DND-41 (cell line): Measurements from ENCODE around the gene TOX2.

ENCODE experiments used
- ATAC-seq: fragments of 200-7000 bp; cut with Tn5 transposase; 3 replicates; pipeline ENCODE4 v1.9.1; 2021; ENCODE audit warnings: low read depth; ENCODE audit not compliant: insufficient read depth
- DNase-seq: peaks from one replicate; pipeline ENCODE4 v3.0.0-alpha.2; 2020
- H2AFZ ChIP-seq: 2 replicates; pipeline ENCODE4 v1.6.0; 2012; ENCODE audit warnings: low read depth, low read length
- H3K27ac ChIP-seq: 2 replicates; pipeline ENCODE4 v1.5.1; 2012; ENCODE audit warnings: low read length, inconsistent platforms
- H3K27me3 ChIP-seq: fragments of 200-600 bp; sonication (generic); 2 replicates; pipeline ENCODE4 v1.6.0; 2012; ENCODE audit warnings: low read length, mild to moderate bottlenecking, inconsistent platforms; ENCODE audit not compliant: insufficient read depth, poor library complexity
- H3K36me3 ChIP-seq: 2 replicates; pipeline ENCODE4 v1.5.1; 2012; ENCODE audit warnings: low read length, inconsistent platforms; ENCODE audit not compliant: insufficient read depth
- H3K4me1 ChIP-seq: 2 replicates; pipeline ENCODE4 v1.5.1; 2012; ENCODE audit warnings: mild to moderate bottlenecking, low read length; ENCODE audit not compliant: insufficient read depth
- H3K4me2 ChIP-seq: 2 replicates; pipeline ENCODE4 v1.6.0; 2012; ENCODE audit warnings: mild to moderate bottlenecking, moderate library complexity, low read length, inconsistent platforms; ENCODE audit not compliant: insufficient read depth
- H3K4me3 ChIP-seq, 2 experiments: fragments of 200-600 bp in 1 of 2; shearing (Covaris generic) in 1 of 2; 2 replicates each; pipeline ENCODE4 v1.5.1; 2012 to 2016; ENCODE audit warnings: inconsistent platforms in 2 of 2, low read length in 2 of 2, mild to moderate bottlenecking in 2 of 2, low read depth in 1 of 2, moderate library complexity in 1 of 2
- H3K79me2 ChIP-seq: 2 replicates; pipeline ENCODE4 v1.6.0; 2012; ENCODE audit warnings: low read length, inconsistent platforms; ENCODE audit not compliant: insufficient read depth
- H3K9ac ChIP-seq: 2 replicates; pipeline ENCODE4 v1.6.0; 2012; ENCODE audit warnings: low read depth, mild to moderate bottlenecking, inconsistent platforms, low read length, moderate library complexity
- H3K9me3 ChIP-seq: 2 replicates; pipeline ENCODE4 v1.5.1; 2012; ENCODE audit warnings: low read length, moderate library complexity, mild to moderate bottlenecking, inconsistent platforms; ENCODE audit not compliant: insufficient read depth, severe bottlenecking
- H4K20me1 ChIP-seq: 2 replicates; pipeline ENCODE4 v1.6.0; 2012; ENCODE audit warnings: low read length; ENCODE audit not compliant: insufficient read depth
- EZH2 ChIP-seq: IDR thresholded peaks from 3 replicates; pipeline ENCODE4 v1.6.1; 2012; ENCODE audit warnings: borderline replicate concordance, low read depth, mild to moderate bottlenecking, moderate library complexity, low read length, inconsistent platforms; ENCODE audit not compliant: severe bottlenecking
- TF ChIP-seq, protein P1 (sequence below): IDR thresholded peaks from 2 replicates; pipeline ENCODE4 v1.5.1; 2012; ENCODE audit warnings: borderline replicate concordance, low read length, moderate library complexity, mild to moderate bottlenecking; ENCODE audit not compliant: poor library complexity, severe bottlenecking; ENCODE audit errors: extremely low read depth

TOX2 gene

DNA sequence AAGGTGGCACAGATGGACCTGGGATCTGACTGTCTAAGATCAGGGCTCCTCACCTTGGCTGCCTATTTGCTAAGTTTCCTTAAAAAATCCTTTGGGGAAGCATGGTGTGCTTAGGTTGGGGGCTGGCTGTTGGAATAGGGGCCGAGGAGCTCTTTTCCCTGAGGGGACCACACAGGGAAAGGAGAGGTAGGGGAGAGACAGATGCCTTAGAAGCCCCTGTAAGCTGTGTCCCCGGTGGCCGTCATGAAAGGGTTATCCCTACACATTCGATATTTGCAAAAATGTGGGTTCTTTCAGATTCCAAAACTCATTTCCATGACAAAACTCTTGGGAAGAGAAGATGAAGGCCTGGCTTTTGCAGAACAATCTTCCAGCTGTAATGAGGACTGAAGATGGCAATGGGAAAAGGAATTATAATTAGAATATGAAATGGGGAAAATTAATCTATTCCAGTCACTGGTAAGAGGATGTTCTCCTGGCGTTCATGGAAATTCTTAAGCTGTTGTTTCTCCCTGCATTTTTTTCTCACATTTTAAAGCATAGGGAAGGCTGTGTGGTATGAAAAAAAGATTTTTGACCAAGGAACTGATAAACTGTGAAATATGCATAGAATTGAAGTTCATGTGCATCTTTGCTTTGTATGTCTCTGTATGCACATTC, 53.8 kb downstream of the TOX2 start:
- H3K27me3 ChIP-seq, result peaks cover 7% of the 10 kb centered on the region
- DNase-seq (no peak), ATAC-seq (no peak)
- H3K36me3 ChIP-seq, result no peaks in the 10 kb centered on the region
- no peak overlapping the region for H3K27ac ChIP-seq
- no peak overlapping the region for H3K4me2 ChIP-seq
- H3K4me3 ChIP-seq, result no peak overlapping the region
- TF ChIP-seq EZH2, result no peak
- TF ChIP-seq, protein P1, sequence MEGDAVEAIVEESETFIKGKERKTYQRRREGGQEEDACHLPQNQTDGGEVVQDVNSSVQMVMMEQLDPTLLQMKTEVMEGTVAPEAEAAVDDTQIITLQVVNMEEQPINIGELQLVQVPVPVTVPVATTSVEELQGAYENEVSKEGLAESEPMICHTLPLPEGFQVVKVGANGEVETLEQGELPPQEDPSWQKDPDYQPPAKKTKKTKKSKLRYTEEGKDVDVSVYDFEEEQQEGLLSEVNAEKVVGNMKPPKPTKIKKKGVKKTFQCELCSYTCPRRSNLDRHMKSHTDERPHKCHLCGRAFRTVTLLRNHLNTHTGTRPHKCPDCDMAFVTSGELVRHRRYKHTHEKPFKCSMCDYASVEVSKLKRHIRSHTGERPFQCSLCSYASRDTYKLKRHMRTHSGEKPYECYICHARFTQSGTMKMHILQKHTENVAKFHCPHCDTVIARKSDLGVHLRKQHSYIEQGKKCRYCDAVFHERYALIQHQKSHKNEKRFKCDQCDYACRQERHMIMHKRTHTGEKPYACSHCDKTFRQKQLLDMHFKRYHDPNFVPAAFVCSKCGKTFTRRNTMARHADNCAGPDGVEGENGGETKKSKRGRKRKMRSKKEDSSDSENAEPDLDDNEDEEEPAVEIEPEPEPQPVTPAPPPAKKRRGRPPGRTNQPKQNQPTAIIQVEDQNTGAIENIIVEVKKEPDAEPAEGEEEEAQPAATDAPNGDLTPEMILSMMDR, result no peak
- H3K9me3 ChIP-seq, result no peaks in the 10 kb centered on the region
- no peak overlapping the region for H2AFZ ChIP-seq
- no peaks in the 10 kb centered on the region for H3K79me2 ChIP-seq
- peaks cover 22% of the 10 kb centered on the region for H4K20me1 ChIP-seq
- H3K4me1 ChIP-seq, result peaks cover 16% of the 10 kb centered on the region
- H3K9ac ChIP-seq, result no peak overlapping the region

DNA sequence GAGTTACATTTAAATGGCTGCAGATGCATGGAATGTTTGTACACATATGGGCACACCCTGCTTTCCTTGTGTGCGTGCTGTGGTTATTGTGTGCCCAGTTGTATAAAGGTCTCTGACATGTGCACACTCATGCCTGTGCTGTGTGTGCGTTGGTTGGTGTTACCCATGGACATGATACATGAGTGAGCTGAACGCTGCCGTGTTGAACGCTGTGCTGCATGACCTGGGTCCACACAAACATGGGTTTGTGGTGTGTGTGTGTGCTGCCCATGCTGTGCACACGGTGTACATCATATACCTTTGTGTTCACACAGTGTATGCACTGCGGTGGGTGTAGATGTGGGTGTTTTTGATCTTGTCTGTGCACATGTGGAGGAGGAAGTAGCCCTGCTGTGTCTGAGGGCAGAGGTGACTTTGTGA, 54.4 kb downstream of the TOX2 start:
- no peak overlapping the region for H3K4me3 ChIP-seq
- peaks cover 12% of the 10 kb centered on the region for H3K4me1 ChIP-seq
- TF ChIP-seq, protein P1, result no peak
- TF ChIP-seq EZH2, result no peak
- no peaks in the 10 kb centered on the region for H3K79me2 ChIP-seq
- no peak for ATAC-seq
- H3K27me3 ChIP-seq, result peaks cover 7% of the 10 kb centered on the region
- no peak overlapping the region for H3K27ac ChIP-seq
- H2AFZ ChIP-seq, result no peak overlapping the region
- DNase-seq, result no peak
- no peaks in the 10 kb centered on the region for H3K36me3 ChIP-seq
- no peak overlapping the region for H3K9ac ChIP-seq
- H3K9me3 ChIP-seq, result no peaks in the 10 kb centered on the region
- H3K4me2 ChIP-seq, result no peak overlapping the region
- peaks cover 24% of the 10 kb centered on the region for H4K20me1 ChIP-seq

DNA sequence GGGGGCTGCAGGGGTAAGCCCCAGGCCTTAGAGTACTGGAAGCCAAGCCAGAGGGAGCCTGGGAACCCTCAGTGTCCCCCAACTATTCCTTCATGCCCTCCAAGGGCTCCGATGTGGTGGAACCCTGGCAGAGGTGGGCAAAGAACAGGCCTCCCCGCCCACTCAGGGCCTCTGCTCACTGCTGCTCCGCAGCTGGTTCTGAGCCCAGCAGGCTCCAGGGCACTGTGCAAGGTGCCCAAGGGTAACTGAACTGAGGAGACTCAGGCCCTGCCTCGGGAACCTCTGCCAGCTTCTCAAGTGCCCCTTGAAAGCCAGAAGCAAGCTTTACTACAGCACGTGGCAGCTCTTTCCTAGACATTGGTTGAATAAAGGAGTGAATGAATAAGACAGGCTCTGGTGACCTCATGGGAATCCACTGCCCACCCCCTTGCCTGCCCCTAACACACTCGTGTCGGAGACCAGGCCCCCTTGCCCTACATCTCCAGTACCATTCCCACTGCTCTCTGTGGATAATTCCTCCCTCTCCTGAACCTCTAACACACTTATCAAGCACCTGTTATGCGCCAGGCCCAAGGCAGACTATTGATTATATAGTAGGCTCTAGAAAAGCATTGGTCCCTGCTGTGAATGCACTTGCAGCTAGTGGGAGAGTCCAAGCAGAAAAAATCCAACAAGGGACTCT, 55.0 kb downstream of the TOX2 start:
- Histone ChIP-seq H3K4me2 (no peak overlapping the region), H3K79me2 (no peaks in the 10 kb centered on the region), H3K27ac (no peak overlapping the region), H3K4me3 (no peak overlapping the region), H3K9ac (no peak overlapping the region), H2AFZ (no peak overlapping the region), H3K36me3 (no peaks in the 10 kb centered on the region), H3K27me3 (peaks cover 7% of the 10 kb centered on the region), H3K4me1 (peaks cover 6% of the 10 kb centered on the region), H4K20me1 (peaks cover 18% of the 10 kb centered on the region), H3K9me3 (no peaks in the 10 kb centered on the region)
- ATAC-seq (no peak), DNase-seq (no peak)
- TF ChIP-seq, protein P1, result no peak
